ENCODE data around the gene LINC00237. TPM values are rescaled to one million over a fixed set of nuclear protein-coding genes. Genes with fewer than 3 reads are reported as not detected.
A peak's percentile ranks its signal among the peaks of the same experiment; 100 is the strongest.

The LINC00237 gene
- total and polyA plus RNA-seq, 8 donors, result not detected

- Histone ChIP-seq H3K9me3 (peaks cover 0 to 5% (median 0%) of the 10 kb centered on the region in 4 donors), H3K36me3 (no peaks in the 10 kb centered on the region), H3K27ac (peak overlapping the region in 1 of 5 donors; percentile 25), H3K27me3 (peaks cover 37 to 90% (median 79%) of the 10 kb centered on the region in 3 donors), H3K4me1 (peaks cover 28 to 47% (median 43%) of the 10 kb centered on the region in 4 donors), H3K4me3 (peak overlapping the region; percentile 42 to 52 (median 49))
- TF ChIP-seq POLR2AphosphoS5 (IDR thresholded peaks at IDR 0.05) (no peak), EP300 (IDR thresholded peaks at IDR 0.05) (no peak), POLR2A (IDR thresholded peaks at IDR 0.05) (no peak), CTCF (IDR thresholded peaks at IDR 0.05) (no peak)
- peak; percentile 55 to 66 for DNase-seq
- intact Hi-C loops (cut with DNase I; ENCODE audit: low total_unique reads), result no loop called here
- WGBS, 5 donors, result 3 to 5% (median 3%) methylated on average over 44 to 46 of the region's 46 CpGs
Measured at GRCh38 chr20:21099751-21100577, 6.2 kb downstream of the LINC00237 start.

- no peak overlapping the region for H3K4me3 ChIP-seq
- WGBS, 5 donors, result 35 to 41% (median 36%) methylated on average over 10 of the region's 10 CpGs
- H3K9me3 ChIP-seq, result no peaks in the 10 kb centered on the region
- H3K27ac ChIP-seq, result no peak overlapping the region
- no peaks in the 10 kb centered on the region for H3K36me3 ChIP-seq
- H3K4me1 ChIP-seq, result peaks cover 15 to 22% (median 20%) of the 10 kb centered on the region in 4 donors
- no peak for TF ChIP-seq EP300 (IDR thresholded peaks at IDR 0.05)
- no peak for TF ChIP-seq POLR2AphosphoS5 (IDR thresholded peaks at IDR 0.05)
- no peak for TF ChIP-seq CTCF (IDR thresholded peaks at IDR 0.05)
- TF ChIP-seq POLR2A (IDR thresholded peaks at IDR 0.05), result no peak
- peaks cover 21 to 90% (median 51%) of the 10 kb centered on the region in 3 donors for H3K27me3 ChIP-seq
- intact Hi-C loops (cut with DNase I; ENCODE audit: low total_unique reads), result no loop called here
- peak in 1 of 2 donors; percentile 12 for DNase-seq
Measured at GRCh38 chr20:21096321-21097043, 9.7 kb downstream of the LINC00237 start.

- no peak for DNase-seq
- Histone ChIP-seq H3K4me3 (no peak overlapping the region), H3K27me3 (peaks cover 0 to 90% (median 48%) of the 10 kb centered on the region in 3 donors), H3K36me3 (no peaks in the 10 kb centered on the region), H3K9me3 (no peaks in the 10 kb centered on the region), H3K27ac (no peak overlapping the region), H3K4me1 (no peaks in the 10 kb centered on the region)
- WGBS, 5 donors, result 69 to 85% (median 75%) methylated on average over 3 of the region's 3 CpGs
- intact Hi-C loops (cut with DNase I; ENCODE audit: low total_unique reads), result no loop called here
- no peak for TF ChIP-seq POLR2AphosphoS5 (IDR thresholded peaks at IDR 0.05)
- TF ChIP-seq EP300 (IDR thresholded peaks at IDR 0.05), result no peak
- no peak for TF ChIP-seq POLR2A (IDR thresholded peaks at IDR 0.05)
- TF ChIP-seq CTCF (IDR thresholded peaks at IDR 0.05), result no peak
Measured at GRCh38 chr20:21092806-21093205, 13.4 kb downstream of the LINC00237 start.

GRCh38 chr20:21090721-21091120 is 15.4 kb downstream of the LINC00237 start:
- H3K9me3 ChIP-seq, result no peaks in the 10 kb centered on the region
- no peak overlapping the region for H3K4me3 ChIP-seq
- intact Hi-C loops (cut with DNase I; ENCODE audit: low total_unique reads), result no loop called here
- H3K36me3 ChIP-seq, result no peaks in the 10 kb centered on the region
- no peak for DNase-seq
- no peak overlapping the region for H3K27ac ChIP-seq
- WGBS, 5 donors, result 69 to 83% (median 71%) methylated on average over 11 of the region's 11 CpGs
- no peak for TF ChIP-seq POLR2AphosphoS5 (IDR thresholded peaks at IDR 0.05)
- TF ChIP-seq EP300 (IDR thresholded peaks at IDR 0.05), result no peak
- no peak for TF ChIP-seq POLR2A (IDR thresholded peaks at IDR 0.05)
- no peak for TF ChIP-seq CTCF (IDR thresholded peaks at IDR 0.05)
- no peaks in the 10 kb centered on the region for H3K4me1 ChIP-seq
- peaks cover 0 to 81% (median 34%) of the 10 kb centered on the region in 3 donors for H3K27me3 ChIP-seq

Measured in stomach (tissue), 9 donors.